Muscle of back (tissue), 11 donors: ENCODE measurements around the gene TAF11L2. TPM values are rescaled to one million over a fixed set of nuclear protein-coding genes. Genes with fewer than 3 reads are reported as not detected.
"Not testable (repeated sequence)": the region's sequence is repeated elsewhere in the genome, so short reads cannot be mapped to it uniquely, and the experiment has no call there.

ENCODE experiments used
- DNase-seq, 3 donors: peaks; one replicate each; pipeline versions ENCODE4 v3.0.0 to v3.0.0-alpha.2; 2013
- polyA plus RNA-seq, 10 donors: library from polyadenylated mRNA; unstranded; fragments of 120-200 nt; gene quantifications; one replicate each; pipeline ENCODE4 v1.2.1, GENCODE V29; 2013; ENCODE audit not compliant: insufficient read length in 10 of 10

The TAF11L2 gene
- polyA plus RNA-seq, 10 donors: not detected

- DNase-seq: peak in 1 of 3 donors; percentile 2
Measured at GRCh38 chr5:17526504-17526903, 28.5 kb downstream of the TAF11L2 start.

- not testable (repeated sequence) for DNase-seq
Measured at GRCh38 chr5:17528369-17528768, 30.3 kb downstream of the TAF11L2 start, which contains the start of gene TAF11L6. Gene TAF11L6, plus strand, starts transcription at chr5:17528669.

Other genes with a start within 250 kb of the TAF11L2 start
- not detected for gene TAF11L3, start 20.1 kb downstream of the TAF11L2 start, polyA plus RNA-seq
- not detected for gene TAF11L4, start 23.6 kb downstream of the TAF11L2 start, polyA plus RNA-seq
- not detected for gene TAF11L5, start 27.0 kb downstream of the TAF11L2 start, polyA plus RNA-seq
- not detected for gene TAF11L6, start 30.4 kb downstream of the TAF11L2 start, polyA plus RNA-seq
- gene TAF11L7, start 87.5 kb downstream of the TAF11L2 start, polyA plus RNA-seq: not detected
- not detected for gene TAF11L8, start 92.7 kb downstream of the TAF11L2 start, polyA plus RNA-seq
- not detected for gene TAF11L9, start 96.2 kb downstream of the TAF11L2 start, polyA plus RNA-seq
- not detected for gene TAF11L10, start 99.6 kb downstream of the TAF11L2 start, polyA plus RNA-seq
- not detected for gene TAF11L11, start 106.0 kb downstream of the TAF11L2 start, polyA plus RNA-seq
- gene TAF11L12, start 112.2 kb downstream of the TAF11L2 start, polyA plus RNA-seq: not detected
- gene TAF11L13, start 133.9 kb downstream of the TAF11L2 start, polyA plus RNA-seq: not detected
- not detected for gene TAF11L14, start 136.2 kb downstream of the TAF11L2 start, polyA plus RNA-seq